OCI-LY3 (cell line): Measurements from ENCODE around the gene SPATA31E1.

Experiments
- H2AFZ ChIP-seq: fragments of 200-600, 300-600 bp; shearing (Covaris generic); 2 replicates; pipeline ENCODE4 v1.6.0; 2014; ENCODE audit warnings: antibody characterized with exemption, low read depth, low read length
- H3K27ac ChIP-seq: fragments of 200-600, 300-600 bp; sonication (generic); 2 replicates; pipeline ENCODE4 v1.5.1; 2014; ENCODE audit warnings: mild to moderate bottlenecking, low read length, moderate library complexity, mixed read lengths
- H3K27me3 ChIP-seq: fragments of 200-600, 300-600 bp; sonication (generic); 2 replicates; pipeline ENCODE4 v1.6.1; 2014; ENCODE audit warnings: low read depth, low read length, mixed read lengths
- H3K36me3 ChIP-seq: fragments of 200-600, 300-600 bp; sonication (generic); replicated peaks from 2 replicates; pipeline ENCODE3; 2014; ENCODE audit warnings: low read depth, low read length, mixed read lengths
- H3K4me1 ChIP-seq: fragments of 300-600, 200-600 bp; sonication (generic); 2 replicates; pipeline ENCODE4 v1.6.1; 2014; ENCODE audit warnings: low read length, mixed read lengths
- H3K4me2 ChIP-seq: fragments of 200-600, 300-600 bp; sonication (generic); 2 replicates; pipeline ENCODE4 v1.6.1; 2014; ENCODE audit warnings: low read length, mixed read lengths
- H3K4me3 ChIP-seq: fragments of 300-600, 200-600 bp; sonication (generic); 2 replicates; pipeline ENCODE4 v1.5.1; 2014; ENCODE audit warnings: antibody characterized with exemption, mild to moderate bottlenecking, low read length, moderate library complexity
- H3K79me2 ChIP-seq: fragments of 300-600, 200-600 bp; shearing (Covaris generic); 2 replicates; pipeline ENCODE4 v1.6.1; 2014; ENCODE audit warnings: mild to moderate bottlenecking, low read length, mixed read lengths
- H3K9ac ChIP-seq: fragments of 300-600, 200-600 bp; shearing (Covaris generic); 2 replicates; pipeline ENCODE4 v1.6.0; 2014; ENCODE audit warnings: mild to moderate bottlenecking, low read length, moderate library complexity
- H3K9me3 ChIP-seq: fragments of 200-600, 300-600 bp; shearing (Covaris generic); 2 replicates; pipeline ENCODE4 v1.6.1; 2014; ENCODE audit warnings: low read length, mixed read lengths; ENCODE audit not compliant: insufficient read depth
- H4K20me1 ChIP-seq: fragments of 200-600, 300-600 bp; sonication (generic); 2 replicates; pipeline ENCODE4 v1.6.1; 2016; ENCODE audit warnings: low read length, mixed read lengths; ENCODE audit not compliant: insufficient read depth
- CTCF ChIP-seq: fragments of 200-600, 300-600 bp; sonication (generic); IDR thresholded peaks from 2 replicates; pipeline ENCODE4 v1.5.1; 2014; ENCODE audit warnings: antibody characterized with exemption, low read length, low read depth
- EZH2phosphoT487 ChIP-seq: fragments of 200-600 bp; shearing (Covaris generic); IDR thresholded peaks from 2 replicates; pipeline ENCODE4 v1.6.1; 2018; ENCODE audit warnings: antibody characterized with exemption, mixed run types, low read depth

The SPATA31E1 gene

GRCh38 chr9:87853876-87854579 is 28.6 kb upstream of the SPATA31E1 start:
- no peak overlapping the region for H3K4me2 ChIP-seq
- no peak overlapping the region for H3K4me3 ChIP-seq

GRCh38 chr9:87854580-87854955 is 28.1 kb upstream of the SPATA31E1 start:
- H3K9ac ChIP-seq, result no peak overlapping the region
- H3K36me3 ChIP-seq, result no peaks in the 10 kb centered on the region
- TF ChIP-seq CTCF (no peak), EZH2phosphoT487 (no peak)
- no peak overlapping the region for H3K4me2 ChIP-seq
- H3K4me3 ChIP-seq, result no peak overlapping the region
- no peaks in the 10 kb centered on the region for H4K20me1 ChIP-seq
- no peaks in the 10 kb centered on the region for H3K9me3 ChIP-seq
- H3K79me2 ChIP-seq, result no peaks in the 10 kb centered on the region
- H3K4me1 ChIP-seq, result no peaks in the 10 kb centered on the region
- H3K27me3 ChIP-seq, result no peaks in the 10 kb centered on the region
- no peak overlapping the region for H3K27ac ChIP-seq
- no peak overlapping the region for H2AFZ ChIP-seq

More at GRCh38 chr9:87853876-87854579, 28.6 kb upstream of the SPATA31E1 start:
- Histone ChIP-seq H3K9ac (no peak overlapping the region), H2AFZ (no peak overlapping the region), H4K20me1 (no peaks in the 10 kb centered on the region), H3K79me2 (no peaks in the 10 kb centered on the region), H3K36me3 (no peaks in the 10 kb centered on the region), H3K27me3 (no peaks in the 10 kb centered on the region), H3K9me3 (no peaks in the 10 kb centered on the region), H3K27ac (no peak overlapping the region), H3K4me1 (no peaks in the 10 kb centered on the region)
- no peak for TF ChIP-seq CTCF
- TF ChIP-seq EZH2phosphoT487, result no peak

- Histone ChIP-seq H3K27me3 (no peaks in the 10 kb centered on the region), H3K9ac (no peak overlapping the region), H3K4me3 (no peak overlapping the region), H3K36me3 (no peaks in the 10 kb centered on the region), H3K4me1 (no peaks in the 10 kb centered on the region), H4K20me1 (no peaks in the 10 kb centered on the region), H3K4me2 (no peak overlapping the region), H3K79me2 (no peaks in the 10 kb centered on the region), H3K27ac (no peak overlapping the region), H2AFZ (no peak overlapping the region), H3K9me3 (no peaks in the 10 kb centered on the region)
- TF ChIP-seq CTCF (no peak), EZH2phosphoT487 (no peak)
Observed at GRCh38 chr9:87855061-87855460, 27.6 kb upstream of the SPATA31E1 start.

GRCh38 chr9:87857141-87857947 is 25.3 kb upstream of the SPATA31E1 start:
- Histone ChIP-seq H4K20me1 (no peaks in the 10 kb centered on the region), H3K4me1 (no peaks in the 10 kb centered on the region), H3K36me3 (no peaks in the 10 kb centered on the region), H2AFZ (no peak overlapping the region), H3K79me2 (no peaks in the 10 kb centered on the region), H3K4me2 (no peak overlapping the region), H3K27ac (no peak overlapping the region), H3K9me3 (no peaks in the 10 kb centered on the region), H3K27me3 (no peaks in the 10 kb centered on the region), H3K9ac (no peak overlapping the region), H3K4me3 (no peak overlapping the region)
- TF ChIP-seq CTCF, result no peak
- no peak for TF ChIP-seq EZH2phosphoT487
